ENCODE measurements around the gene NOTUM.

GRCh38 chr17:81951785-81952684, 9.0 kb downstream of the NOTUM start:
- TF ChIP-seq CTCF (IDR thresholded peaks at IDR 0.05) = no peak
- no peak for TF ChIP-seq POLR2AphosphoS5 (IDR thresholded peaks at IDR 0.05)
- no peak for TF ChIP-seq POLR2A (IDR thresholded peaks at IDR 0.05)
- TF ChIP-seq EP300 (IDR thresholded peaks at IDR 0.05) = no peak
